CD4-positive, alpha-beta T cell (primary cell): ENCODE measurements around the gene ACTR1B. TPM values are rescaled to one million over a fixed set of nuclear protein-coding genes. Genes with fewer than 3 reads are reported as not detected.

ENCODE experiments used
- ATAC-seq: fragments of 200-7000 bp; cut with Tn5 transposase; one replicate; pipeline ENCODE4 v1.10.0; 2022; ENCODE audit warnings: mild to moderate bottlenecking; ENCODE audit not compliant: poor library complexity
- CTCF ChIA-PET: fragments of 350-600 bp; sonication (Branson Sonifier 250); formaldehyde crosslinking; loops from one replicate; lab custom pipeline; 2021; ENCODE audit warnings: antibody characterized with exemption, inconsistent platforms; lab: Charles Lee
- POLR2A ChIA-PET: fragments of 350-600 bp; sonication (Branson Sonifier 250); formaldehyde crosslinking; loops from one replicate; lab custom pipeline; 2021; ENCODE audit warnings: antibody characterized with exemption, inconsistent platforms; lab: Charles Lee
- DNase-seq, 14 experiments: peaks; one replicate each; pipeline ENCODE4 v3.0.0-alpha.2; 2013 to 2020; ENCODE audit warnings: mixed read lengths in 2 of 14
- H3K27ac ChIP-seq, 2 donors: one replicate each; pipeline versions ENCODE4 v1.5.1 to v1.7.0; 2013; ENCODE audit warnings: low read length in 2 of 2, low read depth in 1 of 2, mild to moderate bottlenecking in 1 of 2
- H3K27me3 ChIP-seq, 2 experiments: 1 replicate in 1 of 2; 2 replicates in 1 of 2; pipeline versions ENCODE4 v1.6.1 to v1.7.0; 2013; ENCODE audit warnings: low read length in 2 of 2, control low read depth in 1 of 2, mild to moderate bottlenecking in 1 of 2, moderate library complexity in 1 of 2; ENCODE audit not compliant: insufficient read depth in 2 of 2, control insufficient read depth in 1 of 2
- H3K36me3 ChIP-seq: one replicate; pipeline ENCODE4 v1.6.1; 2013; ENCODE audit warnings: low read length, control low read depth; ENCODE audit not compliant: insufficient read depth
- H3K4me1 ChIP-seq: one replicate; pipeline ENCODE4 v1.6.1; 2013; ENCODE audit warnings: low read length, control low read depth; ENCODE audit not compliant: insufficient read depth
- H3K4me3 ChIP-seq: one replicate; pipeline ENCODE4 v1.5.1; 2013; ENCODE audit warnings: mild to moderate bottlenecking, low read length, moderate library complexity
- H3K9me3 ChIP-seq, 2 experiments: 1 replicate in 1 of 2; 2 replicates in 1 of 2; pipeline versions ENCODE4 v1.6.1 to v1.7.0; 2013; ENCODE audit warnings: low read length in 2 of 2, mild to moderate bottlenecking in 2 of 2, control low read depth in 1 of 2, moderate library complexity in 1 of 2; ENCODE audit not compliant: control insufficient read depth in 1 of 2, insufficient read depth in 1 of 2
- H3K27ac Mint-ChIP-seq: one replicate; pipeline ENCODE4 v1.8.0; 2020; ENCODE audit warnings: mixed read lengths
- H3K27me3 Mint-ChIP-seq: one replicate; pipeline ENCODE4 v1.8.0; 2021; ENCODE audit warnings: mixed read lengths
- H3K36me3 Mint-ChIP-seq: one replicate; pipeline ENCODE4 v1.8.0; 2021; ENCODE audit warnings: low read depth, mixed read lengths
- H3K4me1 Mint-ChIP-seq: one replicate; pipeline ENCODE4 v1.8.0; 2021; ENCODE audit warnings: low read depth, mixed read lengths
- H3K4me3 Mint-ChIP-seq: one replicate; pipeline ENCODE4 v1.8.0; 2020; ENCODE audit warnings: mild to moderate bottlenecking, mixed read lengths
- H3K9me3 Mint-ChIP-seq: one replicate; pipeline ENCODE4 v1.8.0; 2020; ENCODE audit warnings: mixed read lengths
- CTCF ChIP-seq: fragments of 200-600 bp; IDR thresholded peaks from one replicate; pipeline ENCODE4 v1.8.0; 2022; ENCODE audit warnings: antibody characterized with exemption, mild to moderate bottlenecking
- intact Hi-C, 2 experiments: fragments of 100-400 bp; cut with DNase I in 1 of 2; cut with micrococcal nuclease in 1 of 2; formaldehyde crosslinking; loops; one replicate each; pipeline versions ENCODE4 v1.15.1 to v1.9.0; 2023 to 2025; cut with DNase I, micrococcal nuclease
- total RNA-seq, 174 experiments: library from RNA in 2 of 174; stranded (reverse) in 2 of 174; gene quantifications; one replicate each; pipeline ENCODE4 v1.2.3 and lab custom pipeline; 2021 to 2026

The ACTR1B gene
- total RNA-seq, 2 experiments from 2014 or later, result 89.5 to 92.8 TPM

- Mint-ChIP-seq H3K9me3 (no peaks in the 10 kb centered on the region), H3K36me3 (no peaks in the 10 kb centered on the region), H3K27me3 (no peaks in the 10 kb centered on the region), H3K4me1 (no peaks in the 10 kb centered on the region), H3K4me3 (no peak overlapping the region), H3K27ac (no peak overlapping the region)
- no peak for TF ChIP-seq CTCF
- Histone ChIP-seq H3K9me3 (no peaks in the 10 kb centered on the region), H3K4me1 (no peaks in the 10 kb centered on the region), H3K27ac (no peak overlapping the region), H3K36me3 (no peaks in the 10 kb centered on the region), H3K4me3 (no peak overlapping the region), H3K27me3 (no peaks in the 10 kb centered on the region)
- no peak for ATAC-seq
- DNase-seq, result no peak
- ChIA-PET POLR2A (no interaction called here), CTCF (interaction anchor here (0.6 kb wide), 1 partner anchor 96 kb away, joined by 3 read pairs; no protein-coding TSS in a partner anchor)
- intact Hi-C loops, result no loop called here
Measured at GRCh38 chr2:97678298-97678697, 14.5 kb upstream of the ACTR1B start.

- Mint-ChIP-seq H3K36me3 (no peaks in the 10 kb centered on the region), H3K9me3 (no peaks in the 10 kb centered on the region), H3K4me3 (no peak overlapping the region), H3K4me1 (no peaks in the 10 kb centered on the region), H3K27ac (no peak overlapping the region), H3K27me3 (no peaks in the 10 kb centered on the region)
- POLR2A ChIA-PET, result no interaction called here
- no peak for DNase-seq
- Histone ChIP-seq H3K9me3 (no peaks in the 10 kb centered on the region), H3K27ac (no peak overlapping the region), H3K4me3 (no peak overlapping the region), H3K27me3 (no peaks in the 10 kb centered on the region), H3K36me3 (no peaks in the 10 kb centered on the region), H3K4me1 (no peaks in the 10 kb centered on the region)
- no peak for TF ChIP-seq CTCF
- intact Hi-C loops, result no loop called here
- no peak for ATAC-seq
- CTCF ChIA-PET, result no interaction called here
Measured at GRCh38 chr2:97677480-97677879, 13.6 kb upstream of the ACTR1B start.

- no peak overlapping the region for H3K27ac Mint-ChIP-seq
- Histone ChIP-seq H3K4me3 (no peak overlapping the region), H3K27me3 (no peaks in the 10 kb centered on the region), H3K27ac (no peak overlapping the region), H3K4me1 (no peaks in the 10 kb centered on the region), H3K9me3 (no peaks in the 10 kb centered on the region), H3K36me3 (no peaks in the 10 kb centered on the region)
- TF ChIP-seq CTCF, result no peak
- intact Hi-C loops, result no loop called here
- H3K4me1 Mint-ChIP-seq, result no peaks in the 10 kb centered on the region
- DNase-seq (no peak), ATAC-seq (no peak)
- no peaks in the 10 kb centered on the region for H3K27me3 Mint-ChIP-seq
- no peak overlapping the region for H3K4me3 Mint-ChIP-seq
- ChIA-PET POLR2A (no interaction called here), CTCF (no interaction called here)
- no peaks in the 10 kb centered on the region for H3K9me3 Mint-ChIP-seq
- no peaks in the 10 kb centered on the region for H3K36me3 Mint-ChIP-seq
Measured at GRCh38 chr2:97676620-97677019, 12.8 kb upstream of the ACTR1B start.
